Chondrocyte (in vitro differentiated cells): ENCODE measurements around the gene GPA33. TPM values are rescaled to one million over a fixed set of nuclear protein-coding genes. Genes with fewer than 3 reads are reported as not detected.
A peak's percentile ranks its signal among the peaks of the same experiment; 100 is the strongest.

Source experiments
- DNase-seq: peaks from one replicate; pipeline ENCODE4 v3.0.0; 2021; ENCODE audit warnings: mixed read lengths, low spot score
- H3K27ac Mint-ChIP-seq: one replicate; pipeline ENCODE4 v1.8.0; 2021; ENCODE audit warnings: mild to moderate bottlenecking, moderate library complexity, mixed read lengths; ENCODE audit not compliant: unreplicated experiment
- H3K27me3 Mint-ChIP-seq: 2 replicates; pipeline ENCODE4 v1.8.0; 2021; ENCODE audit warnings: low read depth, mixed read lengths
- H3K36me3 Mint-ChIP-seq: 2 replicates; pipeline ENCODE4 v1.8.0; 2021; ENCODE audit warnings: low read depth, mixed read lengths
- H3K4me1 Mint-ChIP-seq: 2 replicates; pipeline ENCODE4 v1.8.0; 2021; ENCODE audit warnings: low read depth, mild to moderate bottlenecking, mixed read lengths
- H3K4me3 Mint-ChIP-seq: one replicate; pipeline ENCODE4 v1.8.0; 2021; ENCODE audit warnings: mild to moderate bottlenecking, moderate library complexity, mixed read lengths; ENCODE audit not compliant: unreplicated experiment
- H3K9me3 Mint-ChIP-seq: 2 replicates; pipeline ENCODE4 v1.8.0; 2021; ENCODE audit warnings: low read depth, mixed read lengths
- total RNA-seq: library from RNA; stranded (reverse); gene quantifications from 3 replicates; pipeline ENCODE4 v1.2.1, GENCODE V29; 2021
- TF ChIP-seq, protein P1 (sequence below): fragments of 200-600 bp; sonication (generic); IDR thresholded peaks from 2 replicates; pipeline ENCODE4 v1.5.0; 2021; ENCODE audit warnings: antibody characterized with exemption, mild to moderate bottlenecking, moderate library complexity

Gene GPA33
- total RNA-seq, 1 donor from 2014 or later, result not detected

- H3K4me1 Mint-ChIP-seq, result peaks cover 35% of the 10 kb centered on the region
- DNase-seq, result no peak
- TF ChIP-seq, protein P1, sequence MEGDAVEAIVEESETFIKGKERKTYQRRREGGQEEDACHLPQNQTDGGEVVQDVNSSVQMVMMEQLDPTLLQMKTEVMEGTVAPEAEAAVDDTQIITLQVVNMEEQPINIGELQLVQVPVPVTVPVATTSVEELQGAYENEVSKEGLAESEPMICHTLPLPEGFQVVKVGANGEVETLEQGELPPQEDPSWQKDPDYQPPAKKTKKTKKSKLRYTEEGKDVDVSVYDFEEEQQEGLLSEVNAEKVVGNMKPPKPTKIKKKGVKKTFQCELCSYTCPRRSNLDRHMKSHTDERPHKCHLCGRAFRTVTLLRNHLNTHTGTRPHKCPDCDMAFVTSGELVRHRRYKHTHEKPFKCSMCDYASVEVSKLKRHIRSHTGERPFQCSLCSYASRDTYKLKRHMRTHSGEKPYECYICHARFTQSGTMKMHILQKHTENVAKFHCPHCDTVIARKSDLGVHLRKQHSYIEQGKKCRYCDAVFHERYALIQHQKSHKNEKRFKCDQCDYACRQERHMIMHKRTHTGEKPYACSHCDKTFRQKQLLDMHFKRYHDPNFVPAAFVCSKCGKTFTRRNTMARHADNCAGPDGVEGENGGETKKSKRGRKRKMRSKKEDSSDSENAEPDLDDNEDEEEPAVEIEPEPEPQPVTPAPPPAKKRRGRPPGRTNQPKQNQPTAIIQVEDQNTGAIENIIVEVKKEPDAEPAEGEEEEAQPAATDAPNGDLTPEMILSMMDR, result peak; percentile 9
Measured at GRCh38 chr1:167105271-167106118, 15.3 kb upstream of the GPA33 start.

DNA sequence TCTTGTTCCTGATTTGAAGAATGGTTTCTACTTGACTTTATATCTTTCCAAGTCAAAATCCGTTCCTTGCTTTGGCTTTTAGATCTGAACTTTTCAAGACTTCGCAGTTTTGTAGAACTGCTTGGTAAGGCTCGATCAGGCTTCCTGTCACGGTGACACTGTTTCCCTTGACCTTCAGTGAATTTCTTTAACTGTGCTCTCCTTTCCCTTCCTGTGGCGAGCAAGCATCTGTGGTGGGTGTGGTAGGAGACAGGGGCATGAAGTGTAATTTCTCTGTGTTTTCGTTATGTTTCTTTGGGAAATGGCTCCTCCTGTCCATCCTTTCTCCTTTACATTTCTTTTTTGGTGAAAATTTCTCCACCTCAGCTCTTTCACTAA is 14.1 kb upstream of the GPA33 start:
- no peak overlapping the region for H3K4me3 Mint-ChIP-seq
- peaks cover 29% of the 10 kb centered on the region for H3K4me1 Mint-ChIP-seq
- peaks cover 3% of the 10 kb centered on the region for H3K9me3 Mint-ChIP-seq
- no peak for DNase-seq
- H3K36me3 Mint-ChIP-seq, result peaks cover 3% of the 10 kb centered on the region
- TF ChIP-seq, protein P1, result no peak
- H3K27me3 Mint-ChIP-seq, result no peaks in the 10 kb centered on the region
- no peak overlapping the region for H3K27ac Mint-ChIP-seq

More at GRCh38 chr1:167105271-167106118, 15.3 kb upstream of the GPA33 start:
- Mint-ChIP-seq H3K9me3 (peaks cover 9% of the 10 kb centered on the region), H3K27me3 (no peaks in the 10 kb centered on the region), H3K36me3 (peaks cover 8% of the 10 kb centered on the region), H3K27ac (no peak overlapping the region), H3K4me3 (no peak overlapping the region)

- no peak overlapping the region for H3K4me3 Mint-ChIP-seq
- TF ChIP-seq, protein P1, result no peak
- H3K9me3 Mint-ChIP-seq, result peaks cover 3% of the 10 kb centered on the region
- peaks cover 19% of the 10 kb centered on the region for H3K4me1 Mint-ChIP-seq
- H3K27ac Mint-ChIP-seq, result no peak overlapping the region
- no peaks in the 10 kb centered on the region for H3K27me3 Mint-ChIP-seq
- H3K36me3 Mint-ChIP-seq, result peaks cover 3% of the 10 kb centered on the region
- DNase-seq, result no peak
Measured at GRCh38 chr1:167102906-167103573, 12.9 kb upstream of the GPA33 start.

- peaks cover 6% of the 10 kb centered on the region for H3K36me3 Mint-ChIP-seq
- H3K4me3 Mint-ChIP-seq, result no peak overlapping the region
- peaks cover 19% of the 10 kb centered on the region for H3K4me1 Mint-ChIP-seq
- no peaks in the 10 kb centered on the region for H3K27me3 Mint-ChIP-seq
- no peak for DNase-seq
- H3K27ac Mint-ChIP-seq, result no peak overlapping the region
- H3K9me3 Mint-ChIP-seq, result peaks cover 4% of the 10 kb centered on the region
- TF ChIP-seq, protein P1, result no peak
Measured at GRCh38 chr1:167101754-167102153, 11.6 kb upstream of the GPA33 start.

GRCh38 chr1:167100730-167101129 is 10.6 kb upstream of the GPA33 start:
- DNase-seq, result no peak
- TF ChIP-seq, protein P1, result no peak
- H3K36me3 Mint-ChIP-seq, result peaks cover 6% of the 10 kb centered on the region
- H3K4me1 Mint-ChIP-seq, result peaks cover 26% of the 10 kb centered on the region
- H3K27me3 Mint-ChIP-seq, result no peaks in the 10 kb centered on the region
- H3K9me3 Mint-ChIP-seq, result peaks cover 4% of the 10 kb centered on the region
- H3K27ac Mint-ChIP-seq, result no peak overlapping the region
- H3K4me3 Mint-ChIP-seq, result no peak overlapping the region
